ENCODE results near the gene LRRC36. TPM values are rescaled to one million over a fixed set of nuclear protein-coding genes. Genes with fewer than 3 reads are reported as not detected.

Gene LRRC36
- total and polyA plus RNA-seq, 2 of the 13 experiments (the other 11 are each of a cell fraction or from before 2014, with no cell fraction given), result 0.12 to 0.15 TPM

- TF ChIP-seq, protein P1, sequence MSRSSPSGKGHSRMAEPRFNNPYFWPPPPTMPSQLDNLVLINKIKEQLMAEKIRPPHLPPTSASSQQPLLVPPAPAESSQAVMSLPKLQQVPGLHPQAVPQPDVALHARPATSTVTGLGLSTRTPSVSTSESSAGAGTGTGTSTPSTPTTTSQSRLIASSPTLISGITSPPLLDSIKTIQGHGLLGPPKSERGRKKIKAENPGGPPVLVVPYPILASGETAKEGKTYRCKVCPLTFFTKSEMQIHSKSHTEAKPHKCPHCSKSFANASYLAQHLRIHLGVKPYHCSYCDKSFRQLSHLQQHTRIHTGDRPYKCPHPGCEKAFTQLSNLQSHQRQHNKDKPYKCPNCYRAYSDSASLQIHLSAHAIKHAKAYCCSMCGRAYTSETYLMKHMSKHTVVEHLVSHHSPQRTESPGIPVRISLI (CRISPR knock-in tag; IDR thresholded peaks at IDR 0.05; ENCODE audit: borderline replicate concordance), result no peak
- TF ChIP-seq, protein P2, sequence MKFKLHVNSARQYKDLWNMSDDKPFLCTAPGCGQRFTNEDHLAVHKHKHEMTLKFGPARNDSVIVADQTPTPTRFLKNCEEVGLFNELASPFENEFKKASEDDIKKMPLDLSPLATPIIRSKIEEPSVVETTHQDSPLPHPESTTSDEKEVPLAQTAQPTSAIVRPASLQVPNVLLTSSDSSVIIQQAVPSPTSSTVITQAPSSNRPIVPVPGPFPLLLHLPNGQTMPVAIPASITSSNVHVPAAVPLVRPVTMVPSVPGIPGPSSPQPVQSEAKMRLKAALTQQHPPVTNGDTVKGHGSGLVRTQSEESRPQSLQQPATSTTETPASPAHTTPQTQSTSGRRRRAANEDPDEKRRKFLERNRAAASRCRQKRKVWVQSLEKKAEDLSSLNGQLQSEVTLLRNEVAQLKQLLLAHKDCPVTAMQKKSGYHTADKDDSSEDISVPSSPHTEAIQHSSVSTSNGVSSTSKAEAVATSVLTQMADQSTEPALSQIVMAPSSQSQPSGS (CRISPR knock-in tag; IDR thresholded peaks at IDR 0.05), result no peak
- TF ChIP-seq ZBED4 (CRISPR knock-in tag; IDR thresholded peaks at IDR 0.05; ENCODE audit: borderline replicate concordance) (no peak), TMF1 (CRISPR knock-in tag; IDR thresholded peaks at IDR 0.05; ENCODE audit: low read depth) (no peak), SNRNP70 (IDR thresholded peaks at IDR 0.05; ENCODE audit: low read depth, low read length) (no peak), ZNF781 (CRISPR knock-in tag; IDR thresholded peaks at IDR 0.05; ENCODE audit: borderline replicate concordance, not compliant biosample characterization) (peak; percentile 79), GFI1 (CRISPR knock-in tag; IDR thresholded peaks at IDR 0.05; ENCODE audit: borderline replicate concordance) (no peak), NFRKB (IDR thresholded peaks at IDR 0.05) (no peak), POLR2AphosphoS2 (IDR thresholded peaks at IDR 0.05; ENCODE audit: low read depth, low read length) (no peak), DMTF1 (CRISPR knock-in tag; IDR thresholded peaks at IDR 0.05) (no peak)
- TF ChIP-seq, protein P3, sequence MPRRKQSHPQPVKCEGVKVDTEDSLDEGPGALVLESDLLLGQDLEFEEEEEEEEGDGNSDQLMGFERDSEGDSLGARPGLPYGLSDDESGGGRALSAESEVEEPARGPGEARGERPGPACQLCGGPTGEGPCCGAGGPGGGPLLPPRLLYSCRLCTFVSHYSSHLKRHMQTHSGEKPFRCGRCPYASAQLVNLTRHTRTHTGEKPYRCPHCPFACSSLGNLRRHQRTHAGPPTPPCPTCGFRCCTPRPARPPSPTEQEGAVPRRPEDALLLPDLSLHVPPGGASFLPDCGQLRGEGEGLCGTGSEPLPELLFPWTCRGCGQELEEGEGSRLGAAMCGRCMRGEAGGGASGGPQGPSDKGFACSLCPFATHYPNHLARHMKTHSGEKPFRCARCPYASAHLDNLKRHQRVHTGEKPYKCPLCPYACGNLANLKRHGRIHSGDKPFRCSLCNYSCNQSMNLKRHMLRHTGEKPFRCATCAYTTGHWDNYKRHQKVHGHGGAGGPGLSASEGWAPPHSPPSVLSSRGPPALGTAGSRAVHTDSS (CRISPR knock-in tag; conservative IDR thresholded peaks at IDR 0.05), result no peak
- TF ChIP-seq, protein P4, sequence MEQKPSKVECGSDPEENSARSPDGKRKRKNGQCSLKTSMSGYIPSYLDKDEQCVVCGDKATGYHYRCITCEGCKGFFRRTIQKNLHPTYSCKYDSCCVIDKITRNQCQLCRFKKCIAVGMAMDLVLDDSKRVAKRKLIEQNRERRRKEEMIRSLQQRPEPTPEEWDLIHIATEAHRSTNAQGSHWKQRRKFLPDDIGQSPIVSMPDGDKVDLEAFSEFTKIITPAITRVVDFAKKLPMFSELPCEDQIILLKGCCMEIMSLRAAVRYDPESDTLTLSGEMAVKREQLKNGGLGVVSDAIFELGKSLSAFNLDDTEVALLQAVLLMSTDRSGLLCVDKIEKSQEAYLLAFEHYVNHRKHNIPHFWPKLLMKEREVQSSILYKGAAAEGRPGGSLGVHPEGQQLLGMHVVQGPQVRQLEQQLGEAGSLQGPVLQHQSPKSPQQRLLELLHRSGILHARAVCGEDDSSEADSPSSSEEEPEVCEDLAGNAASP (CRISPR knock-in tag; IDR thresholded peaks at IDR 0.05; ENCODE audit: borderline replicate concordance), result peak; percentile 62; the same call in 1 of the 2 replicates
- TF ChIP-seq, protein P5, sequence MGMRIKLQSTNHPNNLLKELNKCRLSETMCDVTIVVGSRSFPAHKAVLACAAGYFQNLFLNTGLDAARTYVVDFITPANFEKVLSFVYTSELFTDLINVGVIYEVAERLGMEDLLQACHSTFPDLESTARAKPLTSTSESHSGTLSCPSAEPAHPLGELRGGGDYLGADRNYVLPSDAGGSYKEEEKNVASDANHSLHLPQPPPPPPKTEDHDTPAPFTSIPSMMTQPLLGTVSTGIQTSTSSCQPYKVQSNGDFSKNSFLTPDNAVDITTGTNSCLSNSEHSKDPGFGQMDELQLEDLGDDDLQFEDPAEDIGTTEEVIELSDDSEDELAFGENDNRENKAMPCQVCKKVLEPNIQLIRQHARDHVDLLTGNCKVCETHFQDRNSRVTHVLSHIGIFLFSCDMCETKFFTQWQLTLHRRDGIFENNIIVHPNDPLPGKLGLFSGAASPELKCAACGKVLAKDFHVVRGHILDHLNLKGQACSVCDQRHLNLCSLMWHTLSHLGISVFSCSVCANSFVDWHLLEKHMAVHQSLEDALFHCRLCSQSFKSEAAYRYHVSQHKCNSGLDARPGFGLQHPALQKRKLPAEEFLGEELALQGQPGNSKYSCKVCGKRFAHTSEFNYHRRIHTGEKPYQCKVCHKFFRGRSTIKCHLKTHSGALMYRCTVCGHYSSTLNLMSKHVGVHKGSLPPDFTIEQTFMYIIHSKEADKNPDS (CRISPR knock-in tag; IDR thresholded peaks at IDR 0.05), result no peak
Observed at GRCh38 chr16:67429053-67429798, 102.6 kb downstream of the LRRC36 start (continued).
